Measurements from ENCODE around the gene ENPP5.

Gene ENPP5

GRCh38 chr6:46189726-46190125 lies 18.9 kb upstream of the ENPP5 start:
- DNase-seq: no peak
- no peaks in the 10 kb centered on the region for H3K27me3 ChIP-seq
- TF ChIP-seq CTCF (IDR thresholded peaks at IDR 0.05; ENCODE audit: low read depth, low read length): no peak
- no peaks in the 10 kb centered on the region for H3K36me3 ChIP-seq
- no peak overlapping the region for H3K4me3 ChIP-seq (ENCODE audit: low read depth, low read length)
- no peaks in the 10 kb centered on the region for H3K9me3 ChIP-seq
- H3K4me1 ChIP-seq: no peaks in the 10 kb centered on the region

GRCh38 chr6:46186583-46186982 lies 15.8 kb upstream of the ENPP5 start:
- Histone ChIP-seq H3K9me3 (no peaks in the 10 kb centered on the region), H3K4me1 (no peaks in the 10 kb centered on the region), H3K4me3 (ENCODE audit: low read depth, low read length) (no peak overlapping the region), H3K36me3 (no peaks in the 10 kb centered on the region), H3K27me3 (no peaks in the 10 kb centered on the region)
- TF ChIP-seq CTCF (IDR thresholded peaks at IDR 0.05; ENCODE audit: low read depth, low read length): no peak
- no peak for DNase-seq

GRCh38 chr6:46184114-46184513 lies 13.3 kb upstream of the ENPP5 start:
- TF ChIP-seq CTCF (IDR thresholded peaks at IDR 0.05; ENCODE audit: low read depth, low read length): no peak
- DNase-seq: no peak
- H3K27me3 ChIP-seq: no peaks in the 10 kb centered on the region

GRCh38 chr6:46175976-46176375 lies 5.2 kb upstream of the ENPP5 start:
- Histone ChIP-seq H3K9me3 (no peaks in the 10 kb centered on the region), H3K4me1 (no peaks in the 10 kb centered on the region), H3K4me3 (ENCODE audit: low read depth, low read length) (no peak overlapping the region), H3K36me3 (no peaks in the 10 kb centered on the region), H3K27me3 (no peaks in the 10 kb centered on the region)
- DNase-seq: no peak
- TF ChIP-seq CTCF (IDR thresholded peaks at IDR 0.05; ENCODE audit: low read depth, low read length): no peak

More at GRCh38 chr6:46184114-46184513, 13.3 kb upstream of the ENPP5 start:
- H3K4me1 ChIP-seq: no peaks in the 10 kb centered on the region
- no peak overlapping the region for H3K4me3 ChIP-seq (ENCODE audit: low read depth, low read length)
- no peaks in the 10 kb centered on the region for H3K36me3 ChIP-seq
- no peaks in the 10 kb centered on the region for H3K9me3 ChIP-seq

GRCh38 chr6:46175446-46175845 lies 4.7 kb upstream of the ENPP5 start:
- Histone ChIP-seq H3K4me3 (ENCODE audit: low read depth, low read length) (no peak overlapping the region), H3K9me3 (no peaks in the 10 kb centered on the region), H3K36me3 (no peaks in the 10 kb centered on the region), H3K27me3 (peaks cover 2% of the 10 kb centered on the region; the same call in 1 of the 2 replicates), H3K4me1 (no peaks in the 10 kb centered on the region)
- DNase-seq: no peak
- TF ChIP-seq CTCF (IDR thresholded peaks at IDR 0.05; ENCODE audit: low read depth, low read length): no peak

- no peaks in the 10 kb centered on the region for H3K36me3 ChIP-seq
- peaks cover 3% of the 10 kb centered on the region; the same call in 1 of the 2 replicates for H3K27me3 ChIP-seq
- no peak for TF ChIP-seq CTCF (IDR thresholded peaks at IDR 0.05; ENCODE audit: low read depth, low read length)
- no peak for DNase-seq
- H3K9me3 ChIP-seq: no peaks in the 10 kb centered on the region
- H3K4me1 ChIP-seq: no peaks in the 10 kb centered on the region
- no peak overlapping the region for H3K4me3 ChIP-seq (ENCODE audit: low read depth, low read length)
Measured at GRCh38 chr6:46174904-46175303, 4.1 kb upstream of the ENPP5 start.
